ENCODE measurements around the gene TAC3.
A peak's percentile ranks its signal among the peaks of the same experiment; 100 is the strongest.
"Not testable (repeated sequence)": the region's sequence is repeated elsewhere in the genome, so short reads cannot be mapped to it uniquely, and the experiment has no call there.

The TAC3 gene

GRCh38 chr12:57033431-57033830 is 17.1 kb upstream of the TAC3 start:
- DNase-seq = no peak

- DNase-seq = no peak
Measured at GRCh38 chr12:57031789-57032188, 15.5 kb upstream of the TAC3 start.

- peak; percentile 10 for DNase-seq
Measured at GRCh38 chr12:57031138-57031725, 14.9 kb upstream of the TAC3 start.

GRCh38 chr12:57029457-57029856 is 13.1 kb upstream of the TAC3 start:
- no peak for DNase-seq

GRCh38 chr12:57027805-57028153 is 11.4 kb upstream of the TAC3 start:
- DNase-seq = no peak

GRCh38 chr12:57027011-57027804 is 10.9 kb upstream of the TAC3 start:
- no peak for DNase-seq

GRCh38 chr12:57025196-57025595 is 8.9 kb upstream of the TAC3 start:
- no peak for DNase-seq

- not testable (repeated sequence) for DNase-seq
Measured at GRCh38 chr12:57022324-57022723, 6.0 kb upstream of the TAC3 start.

GRCh38 chr12:57019983-57020719 is 3.8 kb upstream of the TAC3 start:
- DNase-seq = no peak

GRCh38 chr12:57018906-57019305 is 2.6 kb upstream of the TAC3 start:
- no peak for DNase-seq

GRCh38 chr12:57018353-57018752 is 2.0 kb upstream of the TAC3 start:
- not testable (repeated sequence) for DNase-seq

- no peak for DNase-seq
Measured at GRCh38 chr12:57012600-57013465, 3.5 kb downstream of the TAC3 start.

GRCh38 chr12:57011438-57012424 is 4.6 kb downstream of the TAC3 start:
- DNase-seq = peak; percentile 34

- DNase-seq = no peak
Measured at GRCh38 chr12:57010627-57011247, 5.6 kb downstream of the TAC3 start.

GRCh38 chr12:57009949-57010626 is 6.2 kb downstream of the TAC3 start:
- no peak for DNase-seq

- peak; percentile 51 for DNase-seq
Measured at GRCh38 chr12:57008178-57008577, 8.2 kb downstream of the TAC3 start.

GRCh38 chr12:57006809-57007475 is 9.4 kb downstream of the TAC3 start:
- no peak for DNase-seq

GRCh38 chr12:57005980-57006808 is 10.1 kb downstream of the TAC3 start, which contains the start of gene ZBTB39:
Gene ZBTB39 (minus strand): TSS chr12:57006546. CDS start chr12:57004917, 1,629 bp downstream.
- DNase-seq = peak; percentile 60

GRCh38 chr12:57004651-57005050 is 11.7 kb downstream of the TAC3 start:
- no peak for DNase-seq
